GM21528 (cell line): ENCODE results near the gene ENTREP3.
A peak's percentile ranks its signal among the peaks of the same experiment; 100 is the strongest.

Source experiments
- ATAC-seq: cut with Tn5 transposase; IDR thresholded peaks from one replicate; pipeline ENCODE4 v1.9.1; 2021; ENCODE audit warnings: mild to moderate bottlenecking, moderate library complexity; ENCODE audit not compliant: unreplicated experiment, low FRiP score

The ENTREP3 gene

GRCh38 chr1:155278689-155279160, 23.4 kb upstream of the ENTREP3 start:
- no peak for ATAC-seq

DNA sequence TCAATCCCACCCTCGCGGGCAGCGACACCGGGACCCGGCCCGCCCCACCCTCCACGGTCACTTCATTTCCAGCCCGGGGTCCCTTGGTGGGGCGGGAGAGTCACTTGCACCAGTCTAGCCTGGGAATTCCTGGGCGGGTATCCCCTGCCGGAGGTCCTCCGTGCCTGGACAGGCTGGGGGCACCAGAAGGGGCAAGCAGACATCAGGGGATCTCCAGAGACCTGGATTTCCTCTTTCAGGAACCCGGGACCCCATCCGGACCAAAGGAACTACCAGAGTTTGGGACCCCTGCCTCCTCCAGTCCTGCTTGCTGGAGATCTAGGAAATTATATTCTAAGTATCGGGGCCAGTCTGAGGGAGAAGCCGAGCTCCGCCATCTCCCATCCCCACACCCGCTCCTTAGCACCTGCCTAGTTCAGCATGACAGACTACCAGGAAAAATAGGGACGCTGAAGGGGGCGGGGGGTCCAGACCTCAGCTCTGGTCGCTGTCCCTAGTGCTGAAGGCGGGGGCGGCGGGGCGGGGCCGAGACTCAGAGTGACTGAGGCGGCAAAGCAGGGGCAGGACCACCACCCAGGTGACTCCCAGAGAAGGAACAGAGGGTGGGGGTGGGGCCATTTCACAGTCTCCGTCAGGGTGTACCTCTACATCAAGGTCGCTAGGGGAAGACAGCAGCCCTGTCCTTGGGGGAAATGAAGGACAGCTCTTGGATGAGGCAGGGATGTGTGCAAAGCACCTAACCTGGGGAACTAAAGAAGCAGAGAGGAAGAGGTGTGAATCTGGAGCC, 22.8 kb upstream of the ENTREP3 start:
- no peak for ATAC-seq

- peak; percentile 59 for ATAC-seq
These were observed 22.0 kb upstream of the ENTREP3 start, which contains the start of gene HCN3 for GRCh38 chr1:155277070-155277901. Gene HCN3, plus strand, starts transcription at chr1:155277463. Its CDS starts 128 bp downstream, at chr1:155277591.

GRCh38 chr1:155273343-155274245, 18.3 kb upstream of the ENTREP3 start, which contains the start of gene CLK2:
Gene CLK2, minus strand, starts transcription at chr1:155273504. Its CDS starts 2,527 bp downstream, at chr1:155270977.
- peak; percentile 65 for ATAC-seq

- peak; percentile 33 for ATAC-seq
These were observed 17.4 kb upstream of the ENTREP3 start for GRCh38 chr1:155272466-155273342.

DNA sequence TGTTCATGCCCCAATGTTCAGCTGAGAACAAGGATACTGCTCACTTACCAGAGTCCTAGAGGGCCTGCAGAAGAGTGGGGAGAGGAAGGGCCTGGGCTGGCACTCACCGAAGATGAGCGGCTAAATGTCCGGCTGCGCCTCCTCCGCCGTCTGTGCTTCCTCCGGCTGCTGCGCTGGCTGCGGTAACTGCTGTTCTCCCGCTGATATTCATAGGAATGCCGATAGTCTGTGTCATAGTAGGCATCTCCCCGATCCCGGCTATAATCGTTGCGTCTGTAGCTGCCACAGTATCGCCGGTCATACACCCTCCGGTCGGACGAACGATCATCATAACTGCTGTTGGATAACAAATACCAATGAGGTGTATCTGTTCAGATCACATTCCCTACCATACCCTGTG, 14.1 kb upstream of the ENTREP3 start:
- ATAC-seq = no peak

DNA sequence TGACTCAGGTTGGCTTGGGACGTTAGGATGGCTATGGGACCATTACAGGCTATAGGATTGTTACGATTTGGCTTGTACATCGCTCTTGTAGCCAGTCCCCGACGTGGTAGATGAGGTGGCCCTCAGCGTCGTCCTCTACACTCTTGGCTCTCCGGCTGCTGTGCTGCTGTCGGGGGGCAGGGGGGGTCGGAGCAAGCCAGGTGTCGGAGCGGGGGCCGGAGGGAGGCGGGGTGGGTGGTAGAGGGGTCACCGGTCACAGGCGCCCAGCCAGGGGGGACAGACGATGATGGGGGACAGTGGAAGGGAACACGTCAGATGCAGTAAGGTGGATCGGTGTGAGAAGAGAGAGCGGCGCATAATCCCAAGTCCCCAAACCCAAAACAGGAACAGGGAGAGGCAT, 13.3 kb upstream of the ENTREP3 start:
- no peak for ATAC-seq

DNA sequence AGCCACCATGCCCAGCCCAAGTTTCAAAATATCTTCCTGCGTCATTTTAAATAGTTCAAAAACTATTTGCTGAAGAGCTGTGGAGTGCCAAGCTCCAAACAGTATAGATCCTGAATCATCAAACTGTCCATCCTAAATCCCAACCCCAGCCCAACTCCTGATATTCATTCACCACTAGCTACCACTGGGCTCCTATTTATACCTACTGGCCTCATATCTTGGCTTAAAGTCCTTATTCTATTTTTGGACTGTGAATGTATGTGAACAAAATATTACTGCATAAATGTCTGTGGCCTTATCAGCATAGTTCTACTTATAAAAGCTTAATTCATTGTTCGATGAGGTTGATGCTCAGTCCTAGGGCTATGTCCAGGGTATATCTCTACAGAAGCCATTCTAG, 12.1 kb upstream of the ENTREP3 start:
- ATAC-seq = no peak

GRCh38 chr1:155266553-155266952, 11.3 kb upstream of the ENTREP3 start:
- ATAC-seq = no peak

DNA sequence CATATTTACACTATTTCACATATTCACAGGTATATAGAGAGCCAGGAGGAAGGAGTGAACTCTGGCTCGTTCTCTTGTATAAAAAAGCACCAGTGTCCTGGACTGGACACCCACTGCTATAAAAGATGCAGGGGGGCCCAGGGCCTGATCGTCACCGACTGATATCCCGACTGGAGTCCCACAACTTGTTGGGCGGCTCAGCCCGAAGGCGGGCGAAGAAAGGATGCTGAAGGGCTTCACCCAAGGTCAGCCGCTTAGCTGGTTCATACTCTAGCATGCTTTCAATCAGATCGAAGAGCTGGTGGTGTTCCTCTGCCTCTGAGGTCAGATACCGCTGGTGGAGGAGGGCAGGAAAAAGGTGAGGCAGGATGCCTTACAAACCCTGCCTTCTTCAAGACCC, 7.8 kb upstream of the ENTREP3 start:
- ATAC-seq = no peak

DNA sequence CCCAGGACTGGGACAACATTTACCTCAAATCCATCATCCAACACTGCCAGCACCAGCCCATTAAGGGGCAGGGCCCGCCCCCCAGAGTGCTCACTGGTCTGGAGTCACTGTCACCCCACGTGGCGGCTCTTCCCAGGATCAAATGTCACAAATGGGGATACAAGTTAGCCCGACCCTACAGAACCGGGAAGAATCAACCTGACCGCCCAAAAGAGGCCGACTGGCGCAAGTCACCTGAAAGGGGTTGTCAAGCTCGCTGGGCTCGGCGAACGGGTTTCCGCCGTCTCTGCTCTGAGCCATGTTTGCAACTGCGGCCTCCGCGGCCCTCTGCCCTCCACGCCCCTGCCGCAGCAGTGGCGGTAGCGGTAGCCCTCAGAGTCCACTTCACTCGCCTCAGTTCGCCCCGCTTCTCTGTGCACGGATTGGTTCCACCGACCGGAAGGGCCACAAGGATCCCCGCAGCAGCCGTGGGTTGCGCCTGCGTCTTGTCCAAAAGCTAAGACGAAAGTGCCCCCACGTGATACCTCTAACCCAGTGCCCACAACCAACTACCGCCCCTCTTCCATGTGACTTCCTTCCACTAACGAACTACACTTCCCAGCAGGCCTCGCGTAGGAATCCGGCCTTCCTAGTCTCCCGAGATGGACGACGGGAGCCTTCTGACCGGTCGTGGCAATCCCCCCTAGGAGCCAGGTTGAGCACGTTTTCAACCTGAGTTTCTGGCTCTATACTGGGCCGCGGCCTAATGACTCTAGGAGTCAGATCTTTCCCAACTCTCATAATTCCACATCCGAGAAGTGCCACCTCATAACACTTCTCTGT, 6.8 kb upstream of the ENTREP3 start, which contains the start of gene SCAMP3:
Gene SCAMP3 (minus strand): TSS at position 509 of the 822 bp plus-strand sequence. CDS start 209 bp downstream, at position 300.
- peak; percentile 81 for ATAC-seq

DNA sequence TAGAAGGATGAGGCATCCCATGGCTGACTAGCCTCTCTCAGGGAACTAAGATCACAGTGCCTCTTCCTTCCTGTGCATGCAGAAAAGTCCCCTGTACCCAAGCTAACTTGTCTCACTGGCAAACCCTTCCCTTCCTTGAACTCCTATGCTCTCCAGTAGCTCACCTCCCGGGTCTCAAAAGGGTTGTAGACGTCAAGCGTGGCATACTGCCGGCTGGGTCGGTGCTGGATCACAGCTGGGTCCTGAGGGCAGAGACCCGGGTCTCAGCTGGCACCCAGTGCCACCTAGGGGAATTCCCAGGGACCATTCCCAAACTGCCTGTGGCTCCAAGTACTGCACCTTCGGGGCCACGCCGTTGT, 6.2 kb upstream of the ENTREP3 start:
- ATAC-seq = peak; percentile 2

DNA sequence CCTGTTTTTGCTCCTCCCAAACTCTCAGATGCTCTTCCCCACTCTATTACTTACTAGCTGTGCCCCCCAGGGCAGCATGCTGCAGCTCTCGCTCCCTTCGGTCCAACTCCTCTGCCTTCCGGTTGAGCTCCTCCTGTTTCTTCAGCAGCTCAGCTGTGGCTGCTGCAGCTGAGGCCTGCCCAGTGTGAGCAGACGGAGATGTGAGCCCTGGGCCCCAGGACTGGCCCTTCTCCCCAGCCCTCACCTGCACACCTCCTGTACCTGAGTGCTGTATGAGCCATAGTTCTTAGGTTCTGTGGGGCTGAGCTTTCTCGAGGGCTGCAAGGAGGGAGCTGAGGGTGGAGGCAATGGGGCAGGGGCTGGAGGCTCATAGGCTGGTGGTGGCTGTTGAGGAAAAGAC, 5.0 kb upstream of the ENTREP3 start:
- no peak for ATAC-seq

DNA sequence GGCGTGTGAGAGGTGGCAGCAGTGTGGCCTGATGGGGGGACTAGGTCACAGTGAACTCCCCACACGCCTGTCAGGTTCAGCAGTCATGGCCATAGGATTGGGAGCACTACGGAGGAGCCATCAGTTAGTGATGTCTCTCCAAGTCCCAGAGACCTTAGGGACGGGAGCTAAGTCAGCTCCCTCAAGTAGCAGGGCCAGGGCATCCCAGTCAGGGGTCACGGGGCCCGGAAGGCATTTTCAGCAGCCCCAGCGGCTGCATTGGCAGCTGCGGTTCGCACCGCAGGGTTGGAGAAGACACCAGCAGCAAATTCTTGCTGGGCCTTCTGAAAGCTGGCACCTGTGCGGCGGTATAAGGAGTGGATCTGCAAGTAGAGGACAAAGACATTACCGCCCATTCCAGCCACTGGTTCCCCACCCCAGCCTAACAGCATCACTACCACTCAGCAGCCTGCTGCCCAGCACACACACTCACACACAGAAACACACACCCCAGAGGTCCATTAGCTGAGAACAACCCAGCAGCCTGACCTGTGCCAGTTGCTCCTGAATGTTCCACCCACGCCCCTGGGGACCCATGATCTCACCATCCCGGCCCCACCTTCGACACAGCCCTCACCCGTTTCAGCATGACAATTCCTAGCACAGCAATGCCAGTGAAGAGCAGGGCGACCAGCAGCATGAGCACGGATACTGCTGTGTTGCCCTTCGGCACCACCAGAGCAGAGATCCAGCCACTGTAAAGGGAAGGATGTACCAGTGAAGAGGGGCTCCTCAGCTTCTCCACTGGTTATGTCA, 972 bp upstream of the ENTREP3 start:
- ATAC-seq = no peak

GRCh38 chr1:155254714-155255242, 505 bp downstream of the ENTREP3 start:
- no peak for ATAC-seq

DNA sequence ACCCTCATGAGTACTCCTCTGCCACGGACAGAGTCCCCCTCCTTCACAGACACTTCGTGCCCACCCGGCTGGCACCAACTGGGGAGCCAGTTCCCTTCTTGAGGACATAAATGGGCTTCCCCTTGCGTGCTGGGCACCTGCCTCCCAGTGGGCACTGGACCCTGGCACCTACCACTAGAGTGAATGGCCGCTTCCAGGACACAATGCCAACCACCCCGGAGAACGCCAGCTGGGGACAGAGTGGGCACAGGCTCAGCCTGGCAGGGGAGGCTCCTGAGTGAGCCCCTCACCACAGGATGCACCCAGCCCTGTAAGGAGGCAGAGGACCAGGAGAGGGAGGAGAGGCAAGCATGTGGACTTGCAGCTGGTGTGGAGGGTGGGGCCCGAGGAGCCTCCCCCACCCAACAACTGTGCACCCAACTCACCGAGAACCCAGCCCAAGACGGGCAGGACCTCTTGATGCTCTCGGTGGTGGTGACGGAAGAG, 1.0 kb downstream of the ENTREP3 start:
- no peak for ATAC-seq

DNA sequence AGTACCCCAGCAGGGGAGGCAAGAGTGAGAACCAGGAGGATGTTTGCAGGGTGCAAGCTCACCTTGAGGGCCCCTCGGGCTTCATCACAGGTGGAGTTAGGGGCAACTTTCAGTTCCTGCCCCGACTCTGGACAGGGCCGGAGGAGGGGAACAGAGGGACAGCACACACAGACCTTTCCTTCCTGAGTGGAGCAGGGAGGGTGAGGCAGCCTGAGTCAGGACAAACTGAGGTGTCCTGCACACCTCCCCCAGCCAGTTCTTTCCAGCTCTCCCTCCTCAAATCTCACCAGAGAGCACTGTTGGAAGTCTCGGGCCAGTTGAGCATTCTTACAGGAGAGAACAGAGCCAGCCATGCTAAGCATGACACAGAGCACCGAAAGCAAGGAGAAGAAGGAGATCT, 1.5 kb downstream of the ENTREP3 start:
- ATAC-seq = no peak
